Heart left ventricle (tissue), 13 donors: ENCODE data around the gene PTPRN2.

Source experiments
- CTCF ChIP-seq, 12 donors: fragments of 200-600 bp; sonication (generic) in 4 of 12; IDR thresholded peaks; one replicate each; pipeline versions ENCODE4 v1.5.0 to v1.8.0; 2018 to 2022; ENCODE audit warnings: antibody characterized with exemption in 12 of 12, mild to moderate bottlenecking in 5 of 12
- POLR2A ChIP-seq, 2 donors: fragments of 450-650 bp; IDR thresholded peaks; one replicate each; pipeline ENCODE4 v1.6.1; 2017; ENCODE audit warnings: antibody characterized with exemption in 2 of 2, mild to moderate bottlenecking in 2 of 2, moderate library complexity in 2 of 2
- donor health status: ischemic (EF 13 %, LVEDD 7.1; RV severe dilation, severe dysfunction).
- donor health status: DM: no; HTN: yes; CAD: no.
- donor health status: DM: no; HTN: no; CAD: no.
- donor health status: ischemic (EF 25% LVEDD 6.9; RV normal size, moderate dysfunction).
- donor health status: ischemic (EF 25% LVEDD 5.7; RV mildly dilated, moderate dysfunction).
- donor health status: ischemic (EF 35%, LVEDD 5.7; RV mildly dilated, moderate dysfunction).
- donor health status: nonischemic (EF 11% LVEDD 7.7; RV severe dilation, severe dysfunction).
- donor health status: DM: yes; HTN: yes; CAD: no.
- donor health status: PGD.
- donor health status: ischemic (EF 29% LVEDD 5.4; RV normal size, mild dysfunction).
- donor health status: nonischemic (EF 23%, LVEDD 6.1; RV moderate dilation, normal function).

DNA sequence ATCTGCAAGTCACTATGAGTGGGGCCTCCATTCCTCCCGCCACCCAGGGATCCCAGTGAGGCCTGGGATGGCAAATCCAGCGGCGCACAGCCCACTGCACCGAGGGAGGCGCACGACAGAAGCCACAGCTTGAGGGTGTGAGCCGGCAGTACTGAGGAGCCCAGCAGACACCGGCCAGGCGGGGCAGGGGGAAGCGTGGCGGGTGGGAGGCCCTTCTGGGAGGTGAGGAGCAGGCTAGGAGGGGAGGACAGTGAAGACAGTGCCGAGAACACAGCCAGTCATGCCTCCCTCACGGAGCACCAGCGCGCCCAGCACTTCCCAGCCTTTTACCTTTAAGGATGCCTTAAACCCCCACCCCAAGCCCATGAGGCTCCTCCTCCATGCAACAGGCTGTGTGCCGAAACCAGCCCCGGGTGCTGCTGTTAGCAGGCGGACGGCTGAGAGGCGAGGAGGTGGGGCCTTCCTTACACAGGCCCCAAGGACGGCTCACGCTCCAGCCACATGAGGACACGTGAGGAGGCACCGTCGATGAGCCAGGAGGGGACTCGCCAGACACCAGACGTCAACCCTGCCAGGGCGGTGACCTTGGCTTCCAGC is 258.5 kb downstream of the PTPRN2 start:
- TF ChIP-seq CTCF (IDR thresholded peaks at IDR 0.05) (no peak), POLR2A (IDR thresholded peaks at IDR 0.05) (no peak)
